Measurements from ENCODE around the gene EIF4ENIF1.
"Not testable (repeated sequence)": the region's sequence is repeated elsewhere in the genome, so short reads cannot be mapped to it uniquely, and the experiment has no call there.

EIF4ENIF1 gene

GRCh38 chr22:31501738-31502137 is 12.1 kb upstream of the EIF4ENIF1 start:
- H3K4me3 ChIP-seq (ENCODE audit: low read depth, low read length), result no peak overlapping the region
- TF ChIP-seq, protein P1, sequence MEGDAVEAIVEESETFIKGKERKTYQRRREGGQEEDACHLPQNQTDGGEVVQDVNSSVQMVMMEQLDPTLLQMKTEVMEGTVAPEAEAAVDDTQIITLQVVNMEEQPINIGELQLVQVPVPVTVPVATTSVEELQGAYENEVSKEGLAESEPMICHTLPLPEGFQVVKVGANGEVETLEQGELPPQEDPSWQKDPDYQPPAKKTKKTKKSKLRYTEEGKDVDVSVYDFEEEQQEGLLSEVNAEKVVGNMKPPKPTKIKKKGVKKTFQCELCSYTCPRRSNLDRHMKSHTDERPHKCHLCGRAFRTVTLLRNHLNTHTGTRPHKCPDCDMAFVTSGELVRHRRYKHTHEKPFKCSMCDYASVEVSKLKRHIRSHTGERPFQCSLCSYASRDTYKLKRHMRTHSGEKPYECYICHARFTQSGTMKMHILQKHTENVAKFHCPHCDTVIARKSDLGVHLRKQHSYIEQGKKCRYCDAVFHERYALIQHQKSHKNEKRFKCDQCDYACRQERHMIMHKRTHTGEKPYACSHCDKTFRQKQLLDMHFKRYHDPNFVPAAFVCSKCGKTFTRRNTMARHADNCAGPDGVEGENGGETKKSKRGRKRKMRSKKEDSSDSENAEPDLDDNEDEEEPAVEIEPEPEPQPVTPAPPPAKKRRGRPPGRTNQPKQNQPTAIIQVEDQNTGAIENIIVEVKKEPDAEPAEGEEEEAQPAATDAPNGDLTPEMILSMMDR (IDR thresholded peaks at IDR 0.05; ENCODE audit: control insufficient read depth, extremely low read depth, insufficient read depth), result no peak
- no peak for DNase-seq (ENCODE audit: low read depth)

- H3K4me3 ChIP-seq (ENCODE audit: low read depth, low read length), result peak overlapping the region; percentile 74
- TF ChIP-seq, protein P1 (IDR thresholded peaks at IDR 0.05; ENCODE audit: control insufficient read depth, extremely low read depth, insufficient read depth), result no peak
- DNase-seq (ENCODE audit: low read depth), result no peak
These were observed 7.7 kb upstream of the EIF4ENIF1 start for GRCh38 chr22:31497148-31497938.

- TF ChIP-seq, protein P1 (IDR thresholded peaks at IDR 0.05; ENCODE audit: control insufficient read depth, extremely low read depth, insufficient read depth), result no peak
- DNase-seq (ENCODE audit: low read depth), result no peak
- H3K4me3 ChIP-seq (ENCODE audit: low read depth, low read length), result peak overlapping the region; percentile 74
These were observed 7.1 kb upstream of the EIF4ENIF1 start for GRCh38 chr22:31496735-31497146.

DNA sequence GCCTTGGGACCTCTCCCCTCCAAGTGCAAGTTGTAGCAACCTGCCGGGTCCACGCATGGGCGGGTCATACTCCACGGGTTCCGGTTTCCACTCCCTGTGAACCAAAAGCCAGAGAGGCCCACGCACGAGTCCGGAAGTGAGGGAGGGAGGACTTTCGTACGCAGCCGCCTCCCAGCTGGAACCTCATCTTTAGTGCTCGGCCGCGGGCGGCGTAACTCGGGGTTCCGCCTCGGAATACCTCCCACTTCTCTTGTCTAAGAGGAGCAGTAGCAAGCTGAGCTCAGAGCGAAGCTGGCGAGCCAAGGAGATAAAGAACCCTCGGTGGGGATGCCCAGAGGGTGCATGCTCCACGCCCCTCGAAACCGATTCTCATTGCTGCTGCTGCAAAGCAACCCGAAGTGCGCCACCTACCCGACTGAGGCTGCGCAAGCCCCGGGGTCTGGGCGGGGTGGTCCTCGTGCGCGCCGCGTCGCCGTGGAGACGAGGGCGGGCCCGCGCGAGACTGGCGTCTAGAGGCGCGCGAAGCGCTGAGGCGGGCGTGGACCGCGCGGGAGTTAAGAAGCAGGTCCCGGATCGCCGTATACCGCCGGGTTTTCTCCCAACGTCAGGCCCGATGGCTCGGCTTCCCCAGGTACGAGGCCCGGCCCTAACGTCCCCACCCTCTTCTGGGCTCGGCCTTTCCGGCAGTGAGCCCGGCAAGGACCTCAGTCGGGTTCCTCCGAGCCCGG is 6.5 kb upstream of the EIF4ENIF1 start, which contains the start of gene SFI1:
SFI1 (plus strand) TSS at position 530 of the 728 bp plus-strand sequence. CDS start 11,749 bp downstream, outside the sequence.
- DNase-seq (ENCODE audit: low read depth), result peak; percentile 43
- H3K4me3 ChIP-seq (ENCODE audit: low read depth, low read length), result peak within 1 kb of the TSS; percentile 74
- TF ChIP-seq, protein P1 (IDR thresholded peaks at IDR 0.05; ENCODE audit: control insufficient read depth, extremely low read depth, insufficient read depth), result peak; percentile 37

DNA sequence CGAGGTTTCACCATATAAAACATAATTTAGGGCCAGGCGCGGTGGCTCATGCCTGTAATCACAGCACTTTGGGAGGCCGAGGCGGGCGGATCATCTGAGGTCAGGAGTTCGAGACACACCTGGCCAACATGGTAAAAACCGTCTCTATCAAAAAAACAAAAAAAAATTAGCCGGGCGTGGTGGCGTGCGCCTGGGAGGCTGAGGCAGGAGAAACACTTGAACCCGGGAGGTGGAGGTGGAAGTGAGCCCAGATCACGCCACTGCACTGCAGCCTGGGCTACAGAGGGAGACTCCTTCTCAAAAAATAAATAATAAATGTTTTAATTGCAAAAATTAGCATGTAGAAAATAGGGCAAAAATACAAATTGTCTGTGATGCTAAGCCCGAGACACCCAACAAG is 5.7 kb upstream of the EIF4ENIF1 start:
- DNase-seq (ENCODE audit: low read depth), result no peak
- peak overlapping the region; percentile 74 for H3K4me3 ChIP-seq (ENCODE audit: low read depth, low read length)
- TF ChIP-seq, protein P1 (IDR thresholded peaks at IDR 0.05; ENCODE audit: control insufficient read depth, extremely low read depth, insufficient read depth), result no peak

DNA sequence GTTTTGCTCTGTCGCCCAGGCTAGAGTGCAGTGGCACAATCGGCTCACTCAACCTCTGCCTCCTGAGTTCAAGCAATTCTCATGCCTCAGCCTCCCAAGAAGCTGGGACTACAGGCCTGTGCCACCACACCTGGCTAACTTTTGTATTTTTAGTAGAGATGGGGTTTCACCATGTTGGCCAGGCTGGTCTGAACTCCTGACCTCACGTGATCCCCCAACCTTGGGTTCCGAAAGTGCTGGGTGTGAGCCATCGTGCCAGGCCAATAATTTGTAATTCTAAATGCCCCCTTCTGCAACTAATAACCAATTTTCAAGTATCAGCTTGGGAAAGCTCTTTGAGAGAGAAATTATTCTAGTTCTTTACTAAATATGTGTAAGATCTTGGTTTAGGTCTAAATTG is 3.7 kb upstream of the EIF4ENIF1 start:
- H3K4me3 ChIP-seq (ENCODE audit: low read depth, low read length); DNase-seq (ENCODE audit: low read depth): not testable (repeated sequence)

DNA sequence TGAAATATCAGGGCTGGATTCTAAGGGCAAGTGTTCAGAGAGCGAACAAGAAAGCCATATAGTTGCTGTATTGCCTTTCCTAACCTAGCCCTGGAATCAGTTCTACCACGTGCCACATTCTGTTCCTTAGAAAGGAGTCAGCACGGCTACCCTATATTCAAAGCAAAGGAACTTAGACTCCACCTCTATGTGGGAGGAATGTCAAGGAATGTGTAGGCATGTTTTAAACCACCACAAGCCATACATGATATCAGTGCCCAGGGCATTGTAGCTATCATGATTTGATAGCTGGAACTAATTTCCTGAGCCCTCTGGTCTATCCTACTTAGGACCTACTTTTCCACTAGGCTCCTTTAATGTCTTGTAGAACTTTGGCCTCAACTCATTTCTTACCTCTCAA is 2.5 kb upstream of the EIF4ENIF1 start:
- TF ChIP-seq, protein P1 (IDR thresholded peaks at IDR 0.05; ENCODE audit: control insufficient read depth, extremely low read depth, insufficient read depth), result no peak
- no peak overlapping the region for H3K4me3 ChIP-seq (ENCODE audit: low read depth, low read length)
- DNase-seq (ENCODE audit: low read depth), result no peak
